Measurements from ENCODE around the gene CMPK2. TPM values are rescaled to one million over a fixed set of nuclear protein-coding genes. Genes with fewer than 3 reads are reported as not detected.
"Not testable (repeated sequence)": the region's sequence is repeated elsewhere in the genome, so short reads cannot be mapped to it uniquely, and the experiment has no call there.

CMPK2 gene, protein sequence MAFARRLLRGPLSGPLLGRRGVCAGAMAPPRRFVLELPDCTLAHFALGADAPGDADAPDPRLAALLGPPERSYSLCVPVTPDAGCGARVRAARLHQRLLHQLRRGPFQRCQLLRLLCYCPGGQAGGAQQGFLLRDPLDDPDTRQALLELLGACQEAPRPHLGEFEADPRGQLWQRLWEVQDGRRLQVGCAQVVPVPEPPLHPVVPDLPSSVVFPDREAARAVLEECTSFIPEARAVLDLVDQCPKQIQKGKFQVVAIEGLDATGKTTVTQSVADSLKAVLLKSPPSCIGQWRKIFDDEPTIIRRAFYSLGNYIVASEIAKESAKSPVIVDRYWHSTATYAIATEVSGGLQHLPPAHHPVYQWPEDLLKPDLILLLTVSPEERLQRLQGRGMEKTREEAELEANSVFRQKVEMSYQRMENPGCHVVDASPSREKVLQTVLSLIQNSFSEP
- 3.6 TPM for polyA plus RNA-seq (ENCODE audit: insufficient read length)

DNA sequence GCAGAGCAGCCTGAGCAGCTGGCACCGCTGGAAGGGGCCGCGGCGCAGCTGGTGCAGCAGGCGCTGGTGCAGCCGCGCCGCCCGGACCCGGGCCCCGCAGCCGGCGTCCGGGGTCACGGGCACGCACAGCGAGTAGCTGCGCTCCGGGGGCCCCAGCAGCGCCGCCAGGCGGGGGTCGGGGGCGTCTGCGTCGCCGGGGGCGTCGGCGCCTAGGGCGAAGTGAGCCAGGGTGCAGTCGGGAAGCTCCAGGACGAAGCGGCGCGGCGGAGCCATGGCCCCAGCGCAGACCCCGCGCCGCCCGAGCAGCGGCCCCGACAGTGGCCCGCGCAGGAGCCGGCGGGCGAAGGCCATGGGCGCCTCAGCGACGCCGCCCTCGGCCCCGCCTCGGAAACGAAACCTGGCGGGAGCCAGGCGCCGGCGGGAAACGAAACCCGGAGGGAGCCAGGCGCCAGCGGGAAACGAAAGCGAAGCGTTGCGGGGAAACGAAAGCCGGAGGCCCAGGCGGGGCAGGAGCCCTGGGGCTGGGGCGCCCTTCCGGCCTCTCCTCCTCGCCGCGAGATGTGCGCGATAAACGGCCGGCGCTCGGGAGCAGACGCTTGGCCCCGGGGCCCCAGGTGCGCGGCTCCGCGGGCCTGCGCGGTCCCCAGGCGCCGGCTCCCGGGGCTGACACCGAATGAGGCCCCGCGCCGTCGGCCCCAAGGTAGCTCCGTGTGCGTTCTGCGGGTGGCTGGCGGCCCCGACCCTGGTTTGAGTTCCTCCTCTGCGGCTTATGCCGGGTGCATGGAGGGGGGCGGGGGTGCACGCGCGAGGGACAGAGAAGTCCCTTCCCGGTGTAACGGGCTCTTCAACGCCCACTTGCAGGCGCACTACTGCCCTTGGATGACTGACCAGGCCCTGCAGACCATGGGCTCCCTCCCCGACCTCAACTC is at the start of gene CMPK2:
TSS of gene CMPK2 (minus strand) at position 562 of the 929 bp plus-strand sequence. CDS start at position 351, 211 bp downstream.
- peak; percentile 71 for DNase-seq

- DNase-seq = no peak
Observed at GRCh38 chr2:6915399-6915798, 49.7 kb upstream of the CMPK2 start.

DNA sequence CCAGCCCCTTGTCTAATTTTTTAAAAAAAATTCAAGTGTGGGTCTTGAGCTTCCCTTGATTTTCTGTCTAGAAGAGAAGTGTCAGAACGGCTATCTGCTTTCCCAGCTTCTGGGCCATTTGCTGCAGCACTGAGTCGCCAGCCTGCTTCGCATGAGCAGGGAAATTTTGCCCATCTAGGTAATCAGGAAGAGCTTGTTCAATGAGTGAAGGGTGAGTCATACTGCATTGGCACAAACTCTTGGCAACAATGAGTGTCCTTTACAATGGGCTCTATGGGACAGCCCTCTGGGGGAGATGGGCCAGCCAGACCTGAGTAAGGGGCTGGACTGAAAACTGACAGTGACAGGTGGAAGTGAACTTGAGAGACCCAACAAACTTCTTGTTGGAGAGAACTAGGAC is 49.1 kb upstream of the CMPK2 start:
- DNase-seq = no peak

DNA sequence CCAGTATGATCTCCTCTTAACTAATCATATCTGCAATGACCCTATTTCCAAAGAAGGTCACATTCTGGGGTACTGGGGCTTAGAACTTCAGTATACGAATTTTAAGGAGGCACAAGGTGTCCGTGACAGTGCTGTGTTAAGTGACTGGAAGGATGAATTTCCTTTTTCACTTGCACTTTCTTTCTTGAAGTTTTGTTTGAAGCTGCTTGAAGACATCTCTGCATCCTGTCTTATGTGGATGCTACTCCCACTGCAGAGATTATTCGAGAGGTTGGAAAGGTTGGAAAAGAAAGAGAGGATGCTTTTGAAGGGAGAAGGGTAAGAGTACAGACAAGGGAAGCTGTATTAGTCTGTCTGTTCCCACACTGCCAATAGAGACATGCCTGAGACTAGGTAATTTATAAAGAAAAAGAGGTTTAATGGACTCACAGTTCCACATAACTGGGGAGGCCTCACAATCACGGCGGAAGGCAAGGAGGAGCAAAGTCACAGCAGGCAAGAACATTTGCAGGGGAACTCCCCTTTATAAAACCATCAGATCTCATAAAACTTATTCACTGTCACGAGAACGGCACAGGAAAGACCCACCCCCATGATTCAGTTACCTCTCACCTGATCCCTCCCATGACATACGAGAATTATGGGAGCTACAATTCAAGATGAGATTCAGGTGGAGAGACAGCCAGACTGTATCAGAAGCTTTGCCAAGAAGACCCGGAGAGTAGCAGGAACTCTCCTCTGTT is 47.9 kb upstream of the CMPK2 start:
- no peak for DNase-seq

DNA sequence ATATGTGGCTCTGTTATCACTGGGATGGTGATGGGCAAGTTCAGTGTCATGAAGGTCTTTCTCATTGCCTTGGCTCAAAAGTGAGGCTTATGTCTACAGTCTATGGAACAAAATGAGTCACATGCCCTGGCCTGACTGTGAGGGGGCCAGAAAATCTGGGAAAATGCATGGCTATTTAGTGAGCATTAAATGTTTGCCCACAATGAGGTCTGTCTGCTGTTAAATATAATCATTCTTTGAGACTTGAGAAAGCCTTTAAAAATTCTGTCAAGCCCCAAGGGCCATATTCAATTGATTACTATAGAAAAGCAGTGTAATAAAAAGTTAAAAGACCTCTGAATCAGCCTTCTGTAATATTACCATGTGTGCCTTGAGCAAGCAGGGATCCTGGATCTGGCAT is 46.0 kb upstream of the CMPK2 start:
- no peak for DNase-seq

- no peak for DNase-seq
Observed at GRCh38 chr2:6909431-6910385, 44.0 kb upstream of the CMPK2 start.

- no peak for DNase-seq
Observed at GRCh38 chr2:6908291-6908690, 42.6 kb upstream of the CMPK2 start.

DNA sequence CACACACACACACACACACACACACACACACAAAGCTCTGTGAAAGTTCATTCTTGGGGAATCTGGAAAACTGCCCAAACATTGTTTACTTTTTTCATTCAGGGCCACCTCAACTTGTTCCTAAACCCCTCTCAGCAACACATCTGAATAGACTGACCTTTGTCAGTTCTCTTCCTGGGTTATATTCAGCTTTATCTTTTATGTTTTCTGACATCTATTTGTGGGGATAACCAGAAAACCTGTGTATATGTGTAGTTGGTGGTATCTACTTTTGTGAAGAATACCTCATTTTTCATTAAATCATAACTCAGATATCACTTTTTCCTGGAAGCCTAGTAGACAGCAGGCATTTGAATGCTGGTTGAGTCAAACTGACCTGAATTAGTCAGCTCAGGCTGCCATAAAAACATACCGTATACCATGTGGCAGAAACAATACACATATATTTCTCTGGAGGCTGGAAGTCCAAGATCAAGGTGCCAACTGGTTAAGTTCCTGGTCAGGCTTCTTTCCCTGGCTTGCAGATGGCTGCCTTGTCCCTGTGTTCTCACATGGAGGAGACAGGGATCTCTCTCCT is 40.5 kb upstream of the CMPK2 start:
- no peak for DNase-seq

- DNase-seq = no peak
Observed at GRCh38 chr2:6905668-6906067, 40.0 kb upstream of the CMPK2 start.

DNA sequence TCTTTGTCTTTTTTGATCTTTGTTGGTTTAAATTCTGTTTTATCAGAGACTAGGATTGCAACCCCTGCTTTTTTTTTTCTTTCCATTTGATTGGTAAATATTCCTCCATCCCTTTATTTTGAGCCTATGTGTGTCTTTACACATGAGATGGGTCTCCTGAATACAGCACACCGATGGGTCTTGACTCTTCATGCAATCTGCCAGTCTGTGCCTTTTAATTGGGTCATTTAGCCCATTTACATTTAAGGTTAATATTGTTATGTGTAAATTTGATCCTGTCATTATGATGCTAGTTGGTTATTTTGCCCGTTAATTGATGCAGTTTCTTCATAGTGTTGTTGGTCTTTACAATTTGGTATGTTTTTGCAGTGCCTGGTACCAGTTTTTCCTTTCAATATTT is 36.9 kb upstream of the CMPK2 start:
- DNase-seq = not testable (repeated sequence)

DNA sequence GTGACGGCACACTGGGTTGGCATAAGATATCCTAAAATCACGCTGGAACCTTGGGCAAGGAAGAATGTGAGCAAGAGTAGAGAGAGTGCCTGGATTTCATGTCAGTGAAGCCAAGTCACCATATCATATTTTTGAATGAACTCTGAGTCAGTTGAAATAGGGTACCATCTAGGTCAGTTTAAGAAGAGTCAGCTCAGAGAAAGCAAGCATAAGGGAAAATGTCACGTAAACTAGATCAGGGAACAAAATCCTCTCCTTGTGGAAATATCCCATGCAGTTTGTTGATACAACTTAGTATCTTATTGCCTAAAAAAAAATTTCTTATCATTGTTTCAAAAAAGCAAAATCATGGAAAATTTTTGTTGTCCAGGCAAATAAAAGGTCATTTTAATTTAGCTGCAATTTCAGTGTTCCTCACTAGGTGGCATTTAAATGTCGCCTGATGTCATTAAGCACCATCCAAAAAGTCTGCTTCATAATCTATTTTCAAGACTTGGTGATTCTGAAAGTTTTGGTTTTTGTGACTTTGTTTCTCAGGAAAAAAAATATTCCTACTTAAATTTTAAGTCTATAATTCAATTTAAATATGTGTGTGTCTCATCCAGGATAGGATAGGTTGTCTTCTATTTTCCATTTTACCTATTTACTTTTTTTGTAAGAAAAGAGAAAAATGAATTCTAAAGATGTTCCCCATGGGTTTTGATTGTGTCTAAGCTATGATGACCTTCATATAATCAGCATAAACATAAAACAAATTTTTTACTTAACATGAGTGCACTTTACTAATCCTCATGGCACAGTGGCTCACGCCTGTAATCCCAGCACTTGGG is 31.4 kb upstream of the CMPK2 start:
- peak; percentile 48 for DNase-seq

DNA sequence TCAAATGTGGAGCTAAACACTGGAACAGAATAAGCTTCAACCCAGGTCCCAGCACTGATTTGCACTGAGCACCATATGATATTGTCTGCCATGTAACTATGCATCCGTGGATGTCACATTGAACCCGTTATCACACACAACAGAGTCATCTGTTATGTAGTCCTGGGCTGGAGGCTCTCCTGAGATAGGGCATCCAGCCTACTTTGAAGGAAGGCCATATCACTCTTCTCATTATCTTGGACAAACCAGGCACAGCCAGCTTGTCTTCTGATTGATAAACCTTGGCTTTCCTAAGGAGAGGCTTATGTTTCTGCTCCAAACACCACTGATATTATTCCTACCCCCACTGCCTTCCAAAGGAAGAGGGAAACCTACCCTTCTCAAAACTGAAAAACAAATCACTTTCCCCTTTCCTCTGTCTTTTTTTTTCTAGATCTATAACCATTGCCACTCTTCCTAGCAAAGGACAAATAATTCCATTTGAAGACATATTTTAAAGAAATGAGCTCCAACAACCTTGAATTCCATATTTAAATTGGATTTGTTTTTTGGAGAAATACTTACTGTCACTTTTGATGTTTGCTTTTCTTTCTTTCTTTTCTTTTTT is 28.3 kb upstream of the CMPK2 start:
- no peak for DNase-seq

DNA sequence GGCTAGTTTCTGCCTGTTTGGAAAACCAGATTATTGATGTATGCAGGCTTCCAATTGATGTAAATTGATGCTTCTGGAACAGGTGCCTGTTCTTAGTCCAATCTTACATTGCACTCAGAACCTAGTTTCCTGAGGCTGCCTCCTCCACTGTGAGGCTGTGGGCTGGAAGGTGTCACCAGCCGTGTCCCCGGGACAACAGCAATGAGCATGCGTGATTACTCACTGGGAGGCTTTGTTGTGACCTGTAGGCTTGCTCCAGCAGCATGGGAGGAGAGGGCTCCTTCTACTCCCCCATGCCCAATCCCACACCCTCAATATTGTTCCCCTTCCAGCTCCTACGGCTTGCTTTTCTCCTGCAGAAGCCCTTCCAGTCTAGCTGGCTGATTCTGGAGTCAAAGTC is 23.0 kb upstream of the CMPK2 start:
- DNase-seq = no peak

GRCh38 chr2:6887751-6888192 is 22.1 kb upstream of the CMPK2 start:
- DNase-seq = no peak

DNA sequence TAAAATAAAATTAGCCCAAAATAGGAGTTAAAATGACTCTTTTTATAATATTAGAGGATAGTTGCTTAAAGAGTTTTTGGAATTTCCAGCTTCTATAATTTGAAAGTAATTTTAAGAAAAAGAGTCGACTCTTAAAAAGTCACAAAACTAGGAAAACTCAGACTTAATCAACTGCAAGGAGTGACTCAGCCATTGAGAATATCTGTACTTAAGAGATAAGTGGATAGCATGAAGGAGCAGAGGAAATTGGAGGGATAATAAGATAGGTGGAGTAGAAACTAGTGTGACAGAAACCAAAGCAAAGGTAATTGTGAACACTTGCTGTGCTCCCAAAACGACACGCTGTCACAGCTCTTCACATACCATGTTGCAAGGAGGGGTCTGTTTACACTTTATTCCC is 20.3 kb upstream of the CMPK2 start:
- no peak for DNase-seq

- no peak for DNase-seq
Observed at GRCh38 chr2:6885551-6885950, 19.8 kb upstream of the CMPK2 start.

GRCh38 chr2:6883448-6884122 is 17.9 kb upstream of the CMPK2 start:
- DNase-seq = peak; percentile 66

GRCh38 chr2:6881516-6881915 is 15.8 kb upstream of the CMPK2 start:
- DNase-seq = no peak

- no peak for DNase-seq
Observed at GRCh38 chr2:6881046-6881445, 15.3 kb upstream of the CMPK2 start.

Measured in hindlimb muscle (tissue), 1 donor.